Brain microvascular endothelial cell (primary cell): Measurements from ENCODE around the gene SLC49A4.
A peak's percentile ranks its signal among the peaks of the same experiment; 100 is the strongest.

Source experiments
- DNase-seq: peaks from one replicate; pipeline ENCODE4 v3.0.0-alpha.2; 2020
- H3K27ac ChIP-seq: fragments of 250-450 bp; sonication (Bioruptor Pico); 2 replicates; pipeline ENCODE4 v1.5.1; 2020; ENCODE audit warnings: mild to moderate bottlenecking, moderate library complexity
- H3K27me3 ChIP-seq: fragments of 250-450 bp; sonication (Bioruptor Pico); replicated peaks from 2 replicates; pipeline ENCODE4 v1.5.1; 2020; ENCODE audit warnings: mild to moderate bottlenecking
- H3K36me3 ChIP-seq: fragments of 250-450 bp; sonication (Bioruptor Pico); replicated peaks from 2 replicates; pipeline ENCODE4 v1.5.1; 2020; ENCODE audit warnings: mild to moderate bottlenecking
- H3K4me3 ChIP-seq: 2 replicates; pipeline ENCODE4 v1.5.1; 2011; ENCODE audit warnings: low read depth, mild to moderate bottlenecking, control low read depth, low read length, moderate library complexity
- CTCF ChIP-seq: IDR thresholded peaks from 2 replicates; pipeline ENCODE4 v1.5.1; 2011; ENCODE audit warnings: low read depth, mild to moderate bottlenecking, moderate library complexity, low read length, control low read depth, inconsistent platforms; ENCODE audit errors: missing control alignments
- in situ Hi-C: cut with HindIII; loops from 2 replicates; pipeline ENCODE4 v1.10.0; 2017; ENCODE audit warnings: low sequenced_read_pairs, low pct_ligation_motif_present

Gene SLC49A4

GRCh38 chr3:122835590-122835989, 40.7 kb downstream of the SLC49A4 start:
- H3K27me3 ChIP-seq, result no peaks in the 10 kb centered on the region
- no peaks in the 10 kb centered on the region for H3K36me3 ChIP-seq
- TF ChIP-seq CTCF, result no peak
- in situ Hi-C loops, result no loop called here
- no peak for DNase-seq
- H3K4me3 ChIP-seq, result no peak overlapping the region
- H3K27ac ChIP-seq, result no peak overlapping the region

- Histone ChIP-seq H3K36me3 (no peaks in the 10 kb centered on the region), H3K27ac (no peak overlapping the region), H3K27me3 (no peaks in the 10 kb centered on the region), H3K4me3 (no peak overlapping the region)
- no peak for TF ChIP-seq CTCF
- DNase-seq, result no peak
- in situ Hi-C loops, result no loop called here
Measured at GRCh38 chr3:122843604-122844003, 48.7 kb downstream of the SLC49A4 start.

DNA sequence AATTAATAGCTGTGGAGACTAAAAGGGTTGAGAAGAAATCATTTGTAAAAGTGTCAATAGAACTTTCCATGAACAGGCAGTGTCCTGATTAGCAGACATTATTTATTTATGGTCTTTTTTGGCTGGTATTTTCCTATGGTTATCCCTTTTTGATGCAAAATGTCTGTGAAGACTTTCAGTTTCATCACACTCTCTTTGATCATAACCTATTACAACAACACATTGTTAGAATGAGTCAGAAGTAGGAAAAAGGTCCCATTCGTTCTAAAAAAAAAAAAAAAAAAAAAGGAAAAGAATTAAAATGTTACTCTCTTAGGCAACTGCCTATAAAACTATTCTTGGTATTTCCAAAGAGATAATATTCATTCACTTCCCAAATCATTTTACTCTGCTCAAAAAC, 62.1 kb downstream of the SLC49A4 start:
- no peak overlapping the region for H3K27ac ChIP-seq
- in situ Hi-C loops, result no loop called here
- no peaks in the 10 kb centered on the region for H3K36me3 ChIP-seq
- no peak for DNase-seq
- H3K27me3 ChIP-seq, result no peaks in the 10 kb centered on the region
- no peak overlapping the region for H3K4me3 ChIP-seq
- TF ChIP-seq CTCF, result no peak

- DNase-seq, result peak; percentile 12
- no peaks in the 10 kb centered on the region for H3K36me3 ChIP-seq
- no peak overlapping the region for H3K4me3 ChIP-seq
- H3K27ac ChIP-seq, result no peak overlapping the region
- peak; percentile 13 for TF ChIP-seq CTCF
- no peaks in the 10 kb centered on the region for H3K27me3 ChIP-seq
- in situ Hi-C loops, result no loop called here
Measured at GRCh38 chr3:122858373-122858772, 63.5 kb downstream of the SLC49A4 start.

DNA sequence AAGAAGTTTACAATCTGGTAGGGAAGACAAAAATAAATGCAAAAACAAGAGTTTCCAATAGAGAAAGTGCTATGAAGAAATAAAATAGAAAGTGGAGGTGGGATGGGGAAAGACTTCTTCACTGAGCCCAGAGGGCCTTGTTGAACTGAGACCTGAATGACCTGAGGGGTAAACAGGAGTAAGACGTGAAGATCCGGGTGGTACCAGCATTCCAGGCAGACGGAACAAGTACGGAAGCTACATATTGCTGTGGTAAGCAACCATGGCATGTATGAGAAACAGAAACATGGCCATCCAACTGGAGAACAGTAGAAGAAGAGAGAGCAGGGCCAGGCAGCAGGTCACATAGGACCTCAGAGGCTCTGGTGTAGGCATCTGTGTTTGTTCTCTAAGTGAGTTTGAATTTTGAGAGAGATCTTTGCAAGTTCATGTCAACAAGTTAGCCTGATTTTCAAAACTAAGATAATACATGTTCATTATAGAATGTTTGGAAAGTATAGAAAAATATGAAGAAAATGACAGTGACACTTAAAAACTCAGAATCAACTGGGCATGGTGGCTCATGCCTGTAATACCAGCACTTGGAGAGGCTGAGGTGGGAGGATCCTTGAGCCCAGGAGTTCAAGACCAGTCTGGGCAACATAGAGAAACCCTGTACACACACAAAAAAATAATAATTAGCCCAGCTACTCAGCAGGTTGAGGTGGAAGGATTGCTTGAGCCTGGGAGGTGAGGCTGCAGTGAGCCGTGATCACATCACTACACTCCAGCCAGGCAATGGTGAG, 64.3 kb downstream of the SLC49A4 start:
- in situ Hi-C loops, result no loop called here
- H3K36me3 ChIP-seq, result no peaks in the 10 kb centered on the region
- no peak for TF ChIP-seq CTCF

DNA sequence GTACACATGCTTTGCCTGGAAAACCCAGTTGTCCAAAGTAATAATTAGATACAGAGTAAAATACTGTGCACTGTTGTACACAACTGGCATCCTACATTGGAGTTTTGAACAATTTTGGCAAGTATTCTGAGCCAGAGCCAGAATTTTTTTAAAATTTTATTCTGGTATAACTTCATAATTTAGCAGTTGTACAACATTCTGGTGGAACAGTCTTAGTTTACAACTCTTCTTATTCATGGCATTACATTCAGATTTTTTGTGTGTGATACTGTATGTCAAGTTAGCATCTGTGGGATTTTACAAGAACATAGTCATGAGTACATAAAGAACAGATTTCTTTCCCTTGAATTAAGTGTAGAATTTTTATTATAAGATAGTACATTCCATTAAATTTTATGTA, 67.5 kb downstream of the SLC49A4 start:
- H3K27ac ChIP-seq, result no peak overlapping the region
- no peaks in the 10 kb centered on the region for H3K36me3 ChIP-seq
- in situ Hi-C loops, result no loop called here
- H3K4me3 ChIP-seq, result no peak overlapping the region
- DNase-seq, result no peak
- H3K27me3 ChIP-seq, result no peaks in the 10 kb centered on the region
- no peak for TF ChIP-seq CTCF

More for the DNA sequence above, 64.3 kb downstream of the SLC49A4 start:
- Histone ChIP-seq H3K27ac (no peak overlapping the region), H3K27me3 (no peaks in the 10 kb centered on the region), H3K4me3 (no peak overlapping the region)
- no peak for DNase-seq
